NT2/D1 (cell line): ENCODE data around the gene WAC.

Experiments used
- SUZ12 ChIP-seq: IDR thresholded peaks from 2 replicates; pipeline ENCODE4 v1.6.1; 2011; ENCODE audit not compliant: insufficient read length, insufficient read depth; ENCODE audit errors: extremely low read depth
- YY1 ChIP-seq: IDR thresholded peaks from 2 replicates; pipeline ENCODE4 v1.6.1; 2011; ENCODE audit not compliant: insufficient read length, insufficient read depth
- ZNF274 ChIP-seq: IDR thresholded peaks from 2 replicates; pipeline ENCODE4 v1.6.1; 2011; ENCODE audit warnings: mild to moderate bottlenecking, low read depth, low read length

GRCh38 chr10:28570598-28570997 is 37.7 kb downstream of the WAC start:
- TF ChIP-seq YY1 (no peak), ZNF274 (no peak), SUZ12 (no peak)
